T-helper 2 cell (primary cell): ENCODE results near the gene STXBP6.

Experiments used
- DNase-seq, 5 experiments: peaks; one replicate each; pipeline versions ENCODE4 v3.0.0 to v3.0.0-alpha.2; 2012 to 2022
- total RNA-seq, 2 donors: gene quantifications; one replicate each; lab custom pipeline; 2026; lab: John Stamatoyannopoulos, UW

STXBP6 gene
- total RNA-seq, result 0 to 0.20 reads per million in 2 donors

DNA sequence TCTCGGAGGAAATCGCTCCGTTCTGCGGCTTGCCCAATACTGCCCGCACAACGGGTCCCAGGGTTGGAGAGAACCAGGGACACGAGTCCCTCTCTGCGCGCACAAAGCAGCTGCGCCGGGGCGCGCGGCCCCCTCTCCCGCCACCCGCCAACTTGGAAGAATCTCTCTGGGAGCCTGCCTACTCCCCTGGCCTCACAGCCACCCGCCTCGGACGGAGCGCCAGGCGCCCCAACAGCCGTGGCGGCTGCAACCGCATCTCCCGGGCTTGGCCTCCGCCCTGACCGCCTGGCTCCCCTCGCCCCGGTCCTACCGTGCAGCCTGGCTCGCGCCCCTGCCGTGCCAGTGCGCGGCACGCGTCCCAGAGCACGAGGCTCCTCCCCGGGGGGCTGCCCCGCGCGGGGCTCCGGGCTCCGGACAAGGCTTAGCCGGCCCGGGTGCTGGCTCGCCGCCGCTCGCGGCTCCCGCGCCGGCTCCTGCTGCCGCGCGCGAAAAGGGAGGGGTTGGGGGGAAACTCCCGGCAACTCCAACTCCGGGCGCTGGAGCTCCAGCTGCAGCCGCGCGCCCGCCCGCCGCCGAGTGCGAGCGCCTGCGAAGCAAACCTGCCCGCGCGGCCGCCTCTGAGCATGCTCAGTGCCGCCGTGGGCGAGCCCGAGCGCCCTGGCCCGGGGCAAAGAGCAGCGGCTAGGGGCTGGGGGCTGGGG lies at the start of gene STXBP6:
Gene STXBP6, minus strand, starts transcription at position 580 of the 701 bp plus-strand sequence. CDS start 75,329 bp downstream, outside the sequence.
- DNase-seq, result peak in 1 of 5 experiments; percentile 18

DNA sequence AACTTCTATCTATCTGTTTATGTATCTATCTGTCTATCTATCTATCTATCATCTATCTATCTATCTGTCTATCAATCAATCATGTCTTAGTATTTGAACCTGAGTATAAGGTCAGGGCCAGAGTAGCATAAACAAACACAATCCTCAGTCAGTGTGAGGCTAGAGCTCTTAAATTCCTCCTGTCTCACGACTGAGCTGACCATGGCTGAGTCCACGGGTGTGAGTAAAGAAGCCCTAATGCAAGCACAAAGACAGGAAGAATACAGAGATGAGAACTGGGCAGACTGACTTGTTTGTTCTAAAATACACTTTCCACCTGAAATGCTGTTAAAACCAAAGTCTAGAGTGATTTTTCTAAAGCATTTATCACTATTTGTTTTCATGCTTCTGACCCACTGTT lies 47.2 kb upstream of the STXBP6 start:
- no peak for DNase-seq

DNA sequence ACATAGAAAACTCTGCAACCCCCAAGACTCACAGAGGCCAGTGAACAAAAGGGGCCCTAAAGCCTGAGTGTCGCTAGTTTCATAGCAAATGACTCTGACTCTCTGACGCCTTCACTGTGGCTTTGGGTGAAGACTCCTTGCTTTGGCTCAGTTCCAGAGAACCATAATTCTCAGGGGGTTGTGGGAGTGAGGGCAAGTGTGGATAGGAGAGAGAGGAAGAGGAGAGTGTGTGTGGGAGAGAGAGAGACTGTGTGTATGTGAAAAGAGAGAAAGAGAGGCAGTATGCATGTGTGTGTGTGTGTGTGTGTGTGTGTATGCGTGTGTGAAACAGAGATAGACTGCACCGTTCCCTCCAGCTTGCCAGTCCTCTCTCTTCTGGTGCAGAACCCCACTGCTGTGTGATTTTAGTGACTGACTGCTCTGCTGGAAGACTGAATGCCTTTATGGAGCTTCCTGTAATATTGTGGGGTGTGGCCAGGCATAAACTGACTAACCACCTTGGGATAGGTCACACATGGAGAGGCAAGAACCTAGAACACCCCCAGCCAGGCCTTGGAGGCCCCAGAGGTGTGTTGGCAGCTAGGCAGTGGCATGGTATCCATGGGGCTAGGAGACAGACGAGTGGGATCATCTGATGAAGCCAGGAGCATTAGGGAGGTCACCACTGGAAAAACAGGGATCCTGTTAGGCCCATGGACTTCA lies 45.9 kb upstream of the STXBP6 start:
- no peak for DNase-seq

DNA sequence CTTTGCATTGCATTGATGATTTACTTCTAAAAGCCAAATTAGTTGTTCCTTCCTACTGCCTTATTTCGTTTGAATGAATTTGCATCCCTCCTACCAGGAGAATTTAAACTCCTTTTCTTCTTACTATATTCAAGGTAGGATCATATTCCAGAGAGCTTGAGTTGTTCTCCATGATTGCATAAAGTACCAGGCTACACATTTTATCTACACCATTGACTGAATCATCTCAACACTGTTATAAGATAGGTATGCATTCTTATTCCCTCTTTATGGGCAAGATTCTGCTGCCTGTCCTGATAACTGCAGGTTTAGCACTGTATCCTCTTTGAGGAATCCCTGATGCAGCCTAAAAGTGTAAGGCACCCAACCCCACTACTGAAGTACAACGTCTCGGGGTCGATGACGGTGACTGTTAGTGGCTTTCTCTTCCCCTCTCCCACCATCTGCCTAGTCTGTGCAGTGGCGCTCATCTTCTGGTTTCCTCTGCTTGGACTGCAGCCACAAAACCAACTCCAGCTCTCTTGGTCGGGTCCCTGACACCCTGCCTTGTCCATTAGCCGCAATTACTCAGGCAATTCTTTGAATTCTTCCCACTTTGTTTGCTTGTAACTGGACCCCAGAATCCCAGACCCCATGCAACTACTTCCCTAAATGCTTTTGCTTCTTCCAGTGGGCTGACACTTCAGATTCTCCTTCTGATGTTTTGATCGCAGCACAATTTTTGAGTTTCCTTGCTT lies 44.4 kb upstream of the STXBP6 start:
- no peak for DNase-seq

DNA sequence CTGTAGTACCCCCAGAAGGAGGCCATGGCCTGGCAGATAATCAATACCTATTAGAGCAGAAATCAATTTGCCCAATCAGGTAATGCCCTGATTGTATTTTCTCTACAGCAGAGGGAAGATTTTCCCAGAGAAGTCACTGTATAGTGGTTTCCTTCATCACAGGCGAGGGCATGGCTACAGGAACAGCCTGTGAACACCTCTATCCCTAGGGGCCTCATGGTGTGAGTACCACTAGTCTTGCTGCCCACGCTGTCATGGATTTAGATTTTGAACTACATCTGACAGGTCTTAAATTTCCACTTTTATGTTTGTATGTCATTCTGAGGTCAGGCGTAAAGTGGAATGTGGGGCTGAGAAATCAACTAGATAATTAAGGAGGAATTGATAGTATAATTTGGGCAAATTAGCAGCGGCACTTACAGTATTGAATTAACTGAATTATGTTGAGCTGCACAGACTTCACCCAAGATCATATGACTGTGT lies 42.4 kb upstream of the STXBP6 start:
- DNase-seq, result no peak

DNA sequence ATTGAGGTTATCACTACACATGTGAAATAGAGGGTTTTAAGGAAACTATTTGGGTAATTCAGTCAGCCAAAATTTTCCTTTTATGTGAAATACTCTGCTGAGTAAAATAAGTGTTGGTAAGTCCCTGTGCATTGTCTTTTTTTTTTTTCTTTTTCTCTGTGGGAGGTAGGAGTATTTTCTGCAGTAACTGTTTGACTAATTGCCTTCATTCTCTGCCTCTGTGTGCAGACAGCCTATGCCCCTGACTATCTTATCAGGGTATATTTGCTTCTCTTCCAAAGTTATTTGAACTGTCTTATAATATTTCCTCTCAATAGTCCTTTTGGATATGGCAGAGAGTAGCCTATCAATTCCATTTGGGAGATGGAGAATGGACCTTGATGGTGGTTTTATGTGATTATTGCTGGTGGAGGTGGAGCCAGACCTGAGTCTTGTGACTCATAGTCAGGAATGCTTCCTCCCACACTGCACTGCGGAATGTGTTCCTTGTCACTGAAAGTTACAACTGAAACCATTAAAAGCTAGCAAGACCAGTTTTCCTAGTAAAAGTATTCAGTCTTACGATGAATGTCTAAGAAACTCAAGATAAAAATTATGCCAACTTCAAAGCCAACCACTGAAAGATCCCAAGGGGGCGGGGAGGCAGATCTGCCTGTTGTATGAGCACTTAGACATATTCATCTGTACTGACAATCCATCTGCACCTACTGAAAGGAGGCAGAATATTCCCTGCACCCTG lies 40.9 kb upstream of the STXBP6 start:
- DNase-seq, result no peak

DNA sequence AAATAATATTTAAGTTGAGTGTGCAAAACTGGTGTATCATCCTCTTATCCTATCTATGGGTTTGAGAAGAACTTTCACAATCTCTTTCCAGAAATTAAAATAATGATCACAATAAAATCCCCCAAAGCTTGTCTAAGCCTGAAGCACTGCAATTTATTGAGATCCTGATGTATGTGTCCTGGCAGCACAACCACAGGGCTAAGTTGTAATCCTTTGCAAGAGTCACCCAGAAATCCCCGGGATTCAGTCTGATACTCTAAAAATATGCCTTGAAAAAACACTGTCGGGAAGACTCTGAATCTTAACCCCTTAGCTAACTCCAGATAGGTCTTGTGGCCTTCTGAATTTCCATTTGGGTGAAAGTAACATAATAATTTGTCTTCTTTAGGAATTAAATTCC lies 40.3 kb upstream of the STXBP6 start:
- DNase-seq, result no peak

DNA sequence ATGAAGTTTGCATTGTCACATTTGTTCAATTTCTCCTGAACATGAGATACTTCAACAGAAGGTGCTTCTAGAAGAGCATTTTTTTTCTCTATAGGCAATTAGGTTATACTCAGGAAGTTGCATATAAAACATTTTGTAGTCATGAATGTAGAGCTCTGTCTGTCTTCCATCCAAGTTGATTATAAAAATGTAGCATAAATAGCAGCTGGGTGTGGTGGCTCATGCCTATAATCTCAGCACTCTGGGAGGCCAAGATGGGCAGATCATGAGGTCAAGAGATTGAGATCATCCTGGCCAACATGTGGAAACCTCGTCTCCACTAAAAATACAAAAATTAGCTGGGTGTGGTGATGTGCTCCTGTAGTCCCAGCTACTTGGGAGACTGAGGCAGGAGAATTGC lies 39.5 kb upstream of the STXBP6 start:
- DNase-seq, result no peak

DNA sequence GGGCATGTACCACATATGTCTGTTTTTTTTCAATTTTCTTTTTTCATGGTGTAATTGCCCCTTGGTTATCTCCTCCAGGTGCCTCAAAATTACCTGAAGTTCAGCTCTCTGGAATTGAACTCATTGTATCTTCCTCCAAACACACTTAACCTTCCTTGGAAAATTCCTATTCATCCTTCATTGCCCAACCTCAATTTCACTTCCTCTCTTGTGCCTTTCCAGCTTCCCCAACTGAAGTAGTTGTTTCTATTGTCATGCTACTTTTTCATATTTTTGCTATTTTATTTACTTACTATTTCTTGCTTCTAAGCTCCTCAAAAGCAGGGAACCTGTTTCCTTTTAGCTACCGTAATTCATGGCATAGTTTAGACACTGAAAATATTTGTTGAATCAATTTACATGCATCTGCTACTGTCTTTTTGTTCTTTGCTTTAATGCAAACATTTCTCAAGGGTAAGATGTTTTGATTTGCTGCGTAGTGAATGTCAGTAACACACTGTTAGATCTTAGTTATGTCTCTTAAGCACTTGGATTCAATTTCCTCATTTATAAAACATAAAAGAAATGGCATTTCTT lies 37.0 kb upstream of the STXBP6 start:
- no peak for DNase-seq

DNA sequence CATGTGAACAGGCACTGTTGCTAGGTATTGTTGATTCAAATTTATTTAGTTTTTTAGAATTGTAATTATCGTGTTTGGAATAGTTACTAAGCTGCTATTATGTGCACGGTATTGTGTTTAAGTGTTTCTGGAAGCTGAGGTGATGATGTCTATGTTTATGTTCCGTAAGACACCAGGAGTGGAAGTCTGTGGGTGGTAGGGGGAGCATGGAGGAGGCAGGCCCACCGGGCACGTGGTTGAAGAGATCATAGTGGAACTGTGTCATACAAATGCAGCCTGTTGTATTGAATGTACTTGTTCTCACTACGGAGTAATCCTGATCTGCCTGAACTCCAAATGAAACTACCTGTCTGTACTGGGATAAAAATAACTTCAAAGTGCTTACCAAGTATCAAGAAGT lies 36.1 kb upstream of the STXBP6 start:
- no peak for DNase-seq

DNA sequence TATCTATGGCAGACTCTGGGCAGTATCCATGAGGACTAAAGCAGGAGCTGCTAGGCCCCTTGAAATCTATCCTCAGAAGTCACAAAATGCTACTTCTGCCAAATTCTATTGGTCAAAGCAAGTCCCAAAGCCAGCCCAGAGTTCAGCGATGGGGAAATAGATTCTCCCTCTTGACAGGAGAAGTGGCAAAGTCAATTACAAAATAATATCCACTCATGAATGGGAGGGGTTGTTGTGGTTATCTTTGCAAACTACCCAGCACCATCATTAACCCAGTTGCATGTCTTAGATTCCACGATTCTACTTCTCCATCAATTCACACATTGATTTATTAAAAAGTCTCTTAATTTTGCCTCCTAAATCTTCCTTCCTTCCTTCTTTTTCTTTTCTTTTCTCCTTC lies 30.7 kb upstream of the STXBP6 start:
- DNase-seq, result no peak

DNA sequence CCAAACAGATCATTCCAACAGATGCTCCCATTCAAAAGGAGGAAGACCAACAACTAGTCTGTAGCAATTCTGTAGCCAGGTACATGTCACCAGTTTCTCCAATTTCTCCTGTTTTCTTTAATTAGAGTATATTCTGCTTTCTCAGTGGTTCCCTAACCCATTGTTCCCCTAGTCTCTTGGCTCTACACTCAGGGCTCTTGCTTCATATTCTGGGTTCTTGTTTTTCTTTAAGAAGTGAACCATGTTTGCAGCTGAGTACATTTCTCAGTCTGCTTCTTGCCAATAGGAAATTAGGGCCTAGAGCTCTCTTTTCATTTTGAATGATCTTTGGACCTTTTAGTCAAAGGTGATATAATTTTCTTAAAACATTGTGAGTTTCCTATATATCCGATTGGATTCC lies 29.4 kb upstream of the STXBP6 start:
- DNase-seq, result no peak

DNA sequence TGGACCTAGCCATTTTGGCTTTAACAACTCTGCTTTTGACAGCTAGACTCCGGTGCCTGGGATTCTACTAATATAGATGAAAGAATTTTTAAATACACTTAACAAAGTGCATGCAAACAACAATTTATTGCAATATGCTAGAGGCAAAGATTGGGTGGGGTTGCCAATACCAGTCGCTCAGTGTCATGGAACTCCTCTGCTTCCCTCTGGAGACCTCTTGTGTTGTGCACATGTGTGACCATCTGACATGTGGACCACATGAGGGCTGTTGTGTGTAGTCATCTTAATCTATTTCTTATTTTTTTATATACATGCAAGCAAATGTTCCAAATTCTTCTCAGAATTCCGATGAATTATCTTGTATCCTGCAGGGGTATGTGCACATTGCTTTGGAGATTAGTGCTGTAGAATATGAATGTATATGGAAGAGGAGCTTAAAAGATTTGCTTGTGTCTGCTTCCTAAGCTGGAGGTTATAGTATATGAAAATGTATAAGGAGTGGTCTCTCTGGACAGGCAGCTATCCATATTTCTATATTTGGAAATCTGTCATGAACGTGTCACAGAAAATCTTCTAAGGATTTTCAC lies 24.2 kb upstream of the STXBP6 start:
- no peak for DNase-seq

DNA sequence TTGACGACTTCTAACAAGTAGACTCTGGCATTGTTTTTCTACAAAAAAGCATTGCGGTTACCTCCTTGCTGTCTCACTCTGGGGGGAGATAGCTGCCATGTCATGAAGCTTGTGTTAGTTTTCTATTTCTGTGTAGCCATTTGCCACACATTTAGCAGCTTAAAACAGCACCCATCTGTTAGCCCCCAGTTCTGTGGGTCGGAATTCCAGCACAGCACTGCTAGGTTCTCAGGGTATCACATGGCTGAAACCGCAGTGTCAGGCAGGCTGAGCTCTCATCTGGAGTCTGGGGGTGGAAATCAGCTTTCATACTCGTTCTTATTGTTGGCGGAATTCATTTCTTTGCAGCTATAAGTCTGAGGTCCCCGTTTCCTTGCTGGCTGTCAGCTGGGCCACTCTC lies 19.9 kb upstream of the STXBP6 start:
- no peak for DNase-seq

DNA sequence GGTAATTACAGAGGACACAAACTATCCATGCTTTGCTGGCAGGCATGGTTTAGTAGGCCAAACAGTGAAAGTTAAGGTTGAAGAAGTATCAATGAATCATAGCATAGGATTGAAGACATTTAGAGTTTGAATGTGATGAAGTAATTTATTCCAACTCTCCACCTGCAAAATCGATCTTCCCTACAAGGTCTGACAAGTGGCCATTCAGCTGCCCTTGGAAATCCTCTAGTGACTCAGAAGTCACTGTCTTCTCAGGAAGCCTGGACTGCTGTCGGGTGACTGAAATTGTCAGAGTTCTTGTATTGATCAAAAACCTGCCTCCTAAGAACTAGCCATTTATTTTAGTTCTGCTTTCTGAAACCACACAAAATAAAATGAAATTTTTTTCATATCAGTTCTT lies 17.7 kb upstream of the STXBP6 start:
- no peak for DNase-seq

DNA sequence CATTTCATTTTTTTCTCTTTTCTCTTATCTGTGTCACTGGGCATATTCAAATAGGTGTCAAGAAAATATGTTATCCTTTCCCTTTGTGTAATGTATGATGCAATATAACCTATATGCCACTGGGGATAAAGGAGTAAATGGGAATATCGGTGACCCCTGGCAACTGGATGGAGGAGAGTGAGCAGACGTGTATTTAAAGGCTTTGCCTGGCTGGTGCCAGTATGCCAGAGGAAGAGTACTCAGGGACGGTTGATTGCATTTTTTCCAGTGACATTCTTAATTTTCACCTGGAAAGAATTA lies 12.0 kb upstream of the STXBP6 start:
- no peak for DNase-seq

DNA sequence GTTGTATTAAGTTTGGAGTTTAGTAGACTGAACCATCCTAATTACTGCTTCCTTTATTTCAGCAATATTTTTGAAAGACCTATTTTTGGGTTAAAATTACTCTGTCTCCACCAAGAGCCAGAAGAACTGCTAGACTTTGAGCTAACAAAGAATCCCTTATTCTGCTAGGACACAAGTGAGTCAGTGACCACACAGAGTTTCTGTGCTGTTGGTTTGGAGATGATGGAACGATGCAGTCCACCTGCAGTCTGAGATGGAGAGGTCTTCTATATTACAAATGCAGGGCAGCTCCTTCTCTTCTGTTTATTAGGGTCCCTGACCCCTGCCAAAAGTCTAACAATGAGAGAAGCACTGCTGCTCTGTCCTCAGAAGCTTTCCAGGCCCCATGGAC lies 6.7 kb upstream of the STXBP6 start:
- DNase-seq, result no peak

DNA sequence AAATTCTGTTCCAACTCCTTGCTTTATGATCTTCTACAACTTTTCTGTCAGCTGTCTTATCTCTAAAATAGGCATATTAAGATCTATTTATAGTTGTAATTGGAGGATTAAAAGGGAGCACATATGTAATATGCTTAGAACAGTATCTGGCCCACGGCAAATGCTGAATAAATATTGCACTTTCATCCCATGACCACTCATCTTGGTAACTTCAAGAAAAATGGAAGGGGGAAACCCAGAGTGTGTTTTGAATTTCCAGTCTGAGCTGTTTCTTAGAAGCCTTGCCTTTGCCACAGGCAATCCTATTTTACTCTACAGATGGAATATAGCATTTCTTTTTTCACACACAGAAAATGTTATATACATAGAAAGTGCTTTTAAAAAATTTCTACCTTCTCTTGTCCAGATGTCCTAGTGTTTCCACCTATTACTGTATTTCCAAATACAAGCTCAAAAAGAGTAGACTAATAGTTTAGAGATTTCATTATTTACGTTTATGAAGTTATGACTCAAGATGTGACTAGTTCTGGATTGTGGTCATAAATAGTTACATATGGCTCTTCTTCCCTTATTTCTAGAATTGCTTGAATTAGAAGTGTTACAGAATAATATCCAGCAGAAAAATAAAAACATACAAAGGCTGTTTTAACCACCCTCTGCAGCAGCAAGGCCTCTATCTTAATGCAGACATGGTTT lies 6.2 kb upstream of the STXBP6 start:
- no peak for DNase-seq

DNA sequence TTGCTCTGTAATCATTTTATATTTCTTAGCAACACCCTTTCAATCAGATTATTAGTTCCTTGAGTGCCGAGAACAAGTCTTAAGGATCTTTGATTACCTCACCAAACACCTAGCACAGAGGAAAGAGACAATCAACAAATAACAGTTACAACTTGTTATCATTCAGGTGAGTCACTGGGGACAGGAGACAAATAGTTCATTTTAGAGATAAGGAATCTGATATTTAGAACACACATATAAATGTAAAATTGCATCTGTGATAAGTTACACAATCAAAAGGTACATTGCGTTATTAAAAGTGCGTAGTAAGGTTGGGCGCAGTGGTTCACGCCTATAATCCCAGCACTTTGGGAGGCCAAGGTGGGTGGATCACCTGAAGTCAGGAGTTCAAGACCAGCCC lies 5.1 kb upstream of the STXBP6 start:
- no peak for DNase-seq

DNA sequence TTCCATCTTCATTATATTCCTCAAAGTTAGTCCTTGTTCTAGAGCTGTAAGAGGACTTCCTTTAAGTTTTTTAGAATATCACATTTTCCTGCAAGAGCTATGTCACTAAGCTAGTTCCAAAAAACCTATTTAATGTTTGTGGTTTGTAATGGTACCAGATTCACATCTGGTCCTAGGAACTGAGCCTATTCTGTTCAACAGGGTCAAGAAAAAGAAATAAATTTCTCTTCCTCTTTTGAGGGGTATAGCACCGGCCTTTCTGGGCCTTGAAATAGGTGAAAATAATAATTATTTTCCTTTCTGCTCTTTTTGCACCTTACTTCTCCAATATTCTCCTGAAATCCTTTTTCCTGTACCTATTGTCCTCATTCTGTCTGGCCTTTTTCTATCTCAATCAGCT lies 3.6 kb upstream of the STXBP6 start:
- no peak for DNase-seq

DNA sequence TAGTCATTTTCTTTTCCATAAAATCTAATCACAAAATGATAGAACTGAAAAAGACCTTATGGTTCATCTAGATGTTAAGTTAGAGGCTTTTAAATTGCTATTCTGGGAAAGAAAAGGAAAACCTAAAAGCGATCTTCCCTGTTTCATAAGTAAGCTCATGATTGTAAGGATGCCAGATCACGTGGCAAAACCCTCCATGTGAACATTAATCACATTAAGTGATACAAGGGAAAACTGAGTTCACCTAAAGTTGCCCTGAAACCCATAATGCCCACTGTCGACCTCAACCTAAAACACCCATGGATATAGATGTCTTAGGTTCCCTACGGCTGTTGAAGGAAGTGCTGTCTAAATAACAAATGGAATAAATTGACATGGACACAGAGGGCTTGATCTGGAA lies 3.0 kb upstream of the STXBP6 start:
- no peak for DNase-seq

DNA sequence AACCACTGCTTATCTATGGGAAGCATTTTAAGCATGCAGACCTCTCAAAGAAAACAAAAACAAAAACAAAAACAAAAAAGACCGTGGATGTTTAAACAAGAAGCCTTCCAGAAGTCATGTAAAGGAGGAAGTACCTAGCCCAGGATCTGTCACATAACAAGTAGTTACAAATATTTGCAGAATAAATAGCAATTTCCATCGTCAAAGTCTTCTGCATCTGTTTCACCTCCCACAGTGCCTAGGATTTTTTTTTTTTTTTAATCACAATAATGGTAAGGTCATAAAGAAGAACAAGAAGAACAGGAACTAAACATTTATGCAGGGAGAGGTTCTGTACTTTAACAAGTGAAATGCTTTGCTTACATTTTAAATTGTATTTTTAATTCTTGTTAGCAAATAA lies 2.4 kb upstream of the STXBP6 start:
- DNase-seq, result no peak
